ENCODE data around the gene TM2D3. TPM values are rescaled to one million over a fixed set of nuclear protein-coding genes. Genes with fewer than 3 reads are reported as not detected.

The TM2D3 gene
- total RNA-seq (2014; rRNA removed; shearing (Covaris generic); ENCODE audit: low replicate concordance) = 13.3 and 25.7 TPM in 2 replicates

DNA sequence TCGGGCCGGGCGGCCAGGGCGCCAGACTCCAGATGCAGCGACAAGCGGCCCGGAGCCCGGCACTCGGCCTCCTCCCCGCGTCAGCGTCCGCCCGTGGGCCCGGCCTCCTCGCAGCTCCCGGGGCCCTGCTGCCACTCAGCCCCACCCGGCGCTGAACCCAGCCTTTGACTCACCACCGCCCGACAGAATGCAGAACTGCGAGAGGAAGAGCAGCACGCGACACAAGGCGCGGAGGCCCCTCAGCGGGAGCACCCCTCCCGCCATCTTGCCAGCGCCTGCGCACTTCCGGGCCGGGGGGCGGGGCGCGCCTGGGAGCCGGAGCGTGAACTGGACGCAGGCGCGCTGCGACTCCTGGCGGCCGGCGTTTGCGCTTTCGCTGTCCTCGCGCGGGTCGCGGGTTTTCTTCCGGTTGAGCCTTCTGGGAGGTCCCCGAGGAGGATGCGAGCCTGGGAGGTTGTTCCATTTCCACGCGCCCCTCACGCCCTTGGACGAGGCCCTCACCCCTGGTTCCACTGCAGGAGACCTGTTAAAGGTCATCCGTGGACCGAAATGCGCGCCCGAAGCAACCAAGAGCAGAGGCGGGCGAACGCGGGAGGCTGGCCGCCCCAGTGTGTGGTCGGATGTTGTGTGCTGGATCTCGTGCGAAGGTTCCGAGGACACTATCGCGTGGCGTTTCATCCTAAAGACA is at the start of gene TM2D3:
Gene TM2D3 (minus strand): TSS at position 284 of the 688 bp plus-strand sequence. CDS start 20 bp downstream, at position 264.
- in situ Hi-C loops (cut with HindIII; ENCODE audit: low pct_unique_long_range_greater_than_20kb, low sequenced_read_pairs) = no loop called here
- DNase-seq (ENCODE audit: low read depth) = peak; percentile 92

- in situ Hi-C loops (cut with HindIII; ENCODE audit: low pct_unique_long_range_greater_than_20kb, low sequenced_read_pairs) = no loop called here
- no peak for DNase-seq (ENCODE audit: low read depth)
These were observed 46.1 kb upstream of the TM2D3 start for GRCh38 chr15:101698314-101698713.

- in situ Hi-C loops (cut with HindIII; ENCODE audit: low pct_unique_long_range_greater_than_20kb, low sequenced_read_pairs) = no loop called here
- no peak for DNase-seq (ENCODE audit: low read depth)
These were observed 45.3 kb upstream of the TM2D3 start for GRCh38 chr15:101697488-101697887.

DNA sequence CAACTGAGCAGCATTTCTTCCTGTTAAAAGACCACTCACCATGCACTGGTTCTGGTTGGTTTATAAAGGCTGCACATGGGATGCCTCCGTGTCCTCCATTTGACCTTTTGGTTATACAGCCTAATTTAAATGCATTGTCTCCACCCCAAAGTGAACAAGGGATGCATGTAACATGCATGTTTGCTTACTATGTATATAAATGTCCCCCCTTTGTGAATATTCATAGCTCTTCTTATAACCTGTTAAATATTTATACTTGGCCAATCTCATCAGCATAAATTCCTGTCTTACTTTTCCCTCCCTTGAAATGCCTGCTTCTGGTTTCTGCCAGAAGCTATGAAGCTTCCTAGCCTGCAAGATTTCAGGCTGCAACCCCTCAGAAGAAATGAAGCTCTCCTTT is 44.6 kb upstream of the TM2D3 start:
- in situ Hi-C loops (cut with HindIII; ENCODE audit: low pct_unique_long_range_greater_than_20kb, low sequenced_read_pairs) = no loop called here
- DNase-seq (ENCODE audit: low read depth) = no peak

- DNase-seq (ENCODE audit: low read depth) = no peak
- in situ Hi-C loops (cut with HindIII; ENCODE audit: low pct_unique_long_range_greater_than_20kb, low sequenced_read_pairs) = no loop called here
These were observed 42.1 kb upstream of the TM2D3 start for GRCh38 chr15:101694261-101694660.

DNA sequence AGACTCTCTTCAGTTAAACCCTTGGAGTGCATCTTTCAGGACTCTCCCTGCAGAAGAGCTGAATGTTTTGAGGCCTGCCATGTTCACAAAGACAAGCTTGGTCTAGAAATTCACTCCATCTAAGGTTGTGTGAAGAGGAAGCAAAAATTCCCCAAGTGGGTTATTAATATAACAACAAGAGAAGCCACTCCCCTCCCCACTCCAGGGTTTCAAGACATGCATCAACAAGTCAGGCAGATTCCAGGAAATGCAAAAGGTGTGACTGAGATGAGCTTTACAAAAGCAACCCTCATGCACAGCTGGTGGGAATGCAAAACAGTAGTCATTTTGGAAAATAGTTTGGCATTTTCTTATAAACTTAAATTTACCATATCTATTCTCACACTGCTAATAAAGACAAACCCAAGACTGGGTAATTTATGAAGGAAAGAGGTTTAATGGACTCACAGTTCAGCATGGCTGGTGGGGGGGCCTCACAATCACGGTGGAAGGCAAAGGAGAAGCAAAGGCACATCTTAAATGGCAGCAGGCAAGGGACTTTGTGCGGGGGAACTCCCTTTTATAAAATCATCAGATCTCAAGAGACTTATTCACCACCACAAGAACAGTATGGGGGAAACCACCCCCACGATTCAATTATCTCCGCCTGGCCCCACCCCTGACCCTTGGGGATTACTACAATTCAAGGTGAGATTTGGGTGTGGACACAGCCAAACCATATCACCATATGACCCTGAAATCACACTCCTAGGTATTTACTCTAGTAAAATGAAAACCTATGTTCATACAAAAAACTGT is 40.8 kb upstream of the TM2D3 start:
- in situ Hi-C loops (cut with HindIII; ENCODE audit: low pct_unique_long_range_greater_than_20kb, low sequenced_read_pairs) = no loop called here
- DNase-seq (ENCODE audit: low read depth) = no peak

DNA sequence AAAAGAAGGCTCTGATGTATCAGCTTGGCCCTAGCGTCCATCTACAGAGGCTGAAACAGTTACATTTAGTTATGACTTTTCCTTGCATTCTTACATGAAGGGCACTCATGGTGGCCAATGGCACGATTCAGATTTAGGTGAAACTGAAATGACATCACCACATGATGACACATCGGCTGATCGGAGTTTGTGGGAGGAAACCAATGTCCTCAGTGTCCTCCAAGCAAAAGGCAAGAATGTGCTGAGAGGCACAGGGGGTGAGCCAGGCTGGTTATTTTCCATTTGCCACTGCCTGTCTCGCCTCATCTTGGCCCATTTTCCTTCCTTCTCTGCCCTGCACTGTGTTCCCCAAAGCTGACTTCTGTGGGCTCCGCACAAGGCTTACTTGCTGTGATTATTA is 37.7 kb upstream of the TM2D3 start:
- in situ Hi-C loops (cut with HindIII; ENCODE audit: low pct_unique_long_range_greater_than_20kb, low sequenced_read_pairs) = no loop called here
- no peak for DNase-seq (ENCODE audit: low read depth)

DNA sequence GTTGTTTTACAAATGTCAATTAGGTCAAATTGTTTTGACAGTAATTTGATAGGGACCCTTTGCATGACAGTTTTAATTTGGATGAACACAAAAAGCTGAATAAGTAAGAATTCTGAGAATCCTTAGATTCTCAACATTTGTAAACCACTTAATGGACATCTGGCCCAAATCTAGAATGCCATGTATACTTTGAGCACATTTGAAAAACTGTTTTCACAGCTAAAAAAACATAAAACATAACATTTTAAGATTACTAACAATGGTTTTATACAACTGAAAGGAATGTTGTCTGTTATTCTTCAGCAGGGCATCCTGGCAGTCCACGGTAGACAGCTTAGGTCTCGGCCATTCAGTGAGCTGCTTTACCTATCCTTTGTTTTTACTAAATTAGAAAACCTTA is 34.5 kb upstream of the TM2D3 start:
- in situ Hi-C loops (cut with HindIII; ENCODE audit: low pct_unique_long_range_greater_than_20kb, low sequenced_read_pairs) = no loop called here

DNA sequence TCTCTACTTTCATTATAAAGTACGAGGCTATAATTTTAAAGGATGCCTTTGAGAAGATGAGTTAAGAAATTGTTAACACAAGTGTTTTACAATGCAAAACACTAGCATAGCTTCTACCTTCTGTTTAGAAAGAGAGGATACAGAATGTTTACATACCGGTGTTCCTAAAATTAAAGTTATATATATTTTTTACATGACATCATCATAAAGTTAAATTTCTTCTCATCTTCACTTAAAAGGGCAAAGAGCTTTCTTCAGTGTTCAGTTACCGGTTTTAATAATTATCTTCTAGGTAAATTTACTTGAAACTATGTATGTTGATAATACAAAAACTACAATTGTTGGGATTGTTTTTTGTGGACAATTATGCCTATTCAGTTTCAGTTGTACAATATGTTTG is 32.7 kb upstream of the TM2D3 start:
- no peak for DNase-seq (ENCODE audit: low read depth)
- in situ Hi-C loops (cut with HindIII; ENCODE audit: low pct_unique_long_range_greater_than_20kb, low sequenced_read_pairs) = no loop called here

More for the DNA sequence above, 34.5 kb upstream of the TM2D3 start:
- no peak for DNase-seq (ENCODE audit: low read depth)

GRCh38 chr15:101684384-101684783 is 32.2 kb upstream of the TM2D3 start:
- in situ Hi-C loops (cut with HindIII; ENCODE audit: low pct_unique_long_range_greater_than_20kb, low sequenced_read_pairs) = no loop called here
- DNase-seq (ENCODE audit: low read depth) = peak; percentile 34

DNA sequence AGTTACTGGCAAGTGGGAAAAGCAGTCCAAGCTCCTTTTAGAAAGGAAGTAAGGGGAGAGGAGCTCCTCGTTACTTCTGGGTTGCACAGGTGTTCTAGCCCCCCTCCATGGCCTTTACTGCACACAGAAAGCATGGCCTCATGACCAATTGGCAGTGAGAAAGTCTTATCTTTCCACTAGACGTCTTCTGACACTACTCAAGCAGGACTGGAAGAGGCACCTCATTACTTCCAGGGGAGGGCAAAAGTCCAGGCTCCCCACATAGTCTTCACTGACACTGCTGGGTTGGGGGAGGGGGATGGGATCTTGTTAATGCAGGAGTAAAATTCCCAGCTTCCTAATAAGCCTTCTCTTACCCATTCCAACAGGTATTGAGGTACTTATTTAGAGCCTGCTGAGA is 27.6 kb upstream of the TM2D3 start:
- in situ Hi-C loops (cut with HindIII; ENCODE audit: low pct_unique_long_range_greater_than_20kb, low sequenced_read_pairs) = no loop called here
- DNase-seq (ENCODE audit: low read depth) = no peak

DNA sequence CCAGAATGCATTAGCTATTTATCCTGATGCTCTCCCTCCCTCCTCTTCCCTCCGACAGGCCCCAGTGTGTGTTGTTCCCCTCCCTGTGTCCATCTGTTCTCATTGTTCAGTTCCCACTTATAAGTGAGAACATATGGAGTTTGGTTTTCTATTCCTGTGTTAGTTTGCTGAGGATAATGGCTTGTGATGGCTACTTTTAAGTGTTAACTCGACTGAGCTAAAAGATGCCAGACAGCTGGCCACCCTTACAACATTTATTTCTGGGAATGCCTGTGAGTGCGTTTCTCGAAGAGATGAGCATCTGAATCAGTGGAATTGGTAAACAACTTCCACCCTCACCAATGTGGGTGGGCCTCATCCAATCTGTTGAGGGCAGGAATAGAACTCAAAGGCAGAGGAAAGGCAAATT is 24.7 kb upstream of the TM2D3 start:
- no peak for DNase-seq (ENCODE audit: low read depth)
- in situ Hi-C loops (cut with HindIII; ENCODE audit: low pct_unique_long_range_greater_than_20kb, low sequenced_read_pairs) = no loop called here

- in situ Hi-C loops (cut with HindIII; ENCODE audit: low pct_unique_long_range_greater_than_20kb, low sequenced_read_pairs) = no loop called here
- DNase-seq (ENCODE audit: low read depth) = peak; percentile 66
These were observed 23.8 kb upstream of the TM2D3 start for GRCh38 chr15:101675796-101676582.

- in situ Hi-C loops (cut with HindIII; ENCODE audit: low pct_unique_long_range_greater_than_20kb, low sequenced_read_pairs) = no loop called here
- no peak for DNase-seq (ENCODE audit: low read depth)
These were observed 22.8 kb upstream of the TM2D3 start for GRCh38 chr15:101675015-101675414.

DNA sequence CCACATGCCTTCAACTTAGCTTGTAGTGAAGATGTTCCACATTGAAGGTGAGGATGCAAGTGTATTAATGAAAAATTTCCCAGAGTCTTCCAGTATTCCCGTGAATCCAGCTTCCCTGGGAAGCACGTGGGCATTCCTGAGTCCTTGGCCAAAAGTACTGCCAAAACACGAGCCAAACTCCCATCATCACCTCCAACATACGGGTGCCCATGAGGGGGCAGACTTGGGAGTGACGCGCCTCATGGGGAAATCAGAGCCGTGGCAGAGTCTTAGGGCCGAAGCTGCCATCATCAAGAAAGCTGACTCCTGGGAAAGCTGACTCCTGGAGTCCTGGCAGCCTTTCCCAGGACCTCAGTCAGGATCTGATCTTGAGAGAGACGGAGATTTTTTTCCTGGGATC is 20.1 kb upstream of the TM2D3 start:
- no peak for DNase-seq (ENCODE audit: low read depth)
- in situ Hi-C loops (cut with HindIII; ENCODE audit: low pct_unique_long_range_greater_than_20kb, low sequenced_read_pairs) = no loop called here

DNA sequence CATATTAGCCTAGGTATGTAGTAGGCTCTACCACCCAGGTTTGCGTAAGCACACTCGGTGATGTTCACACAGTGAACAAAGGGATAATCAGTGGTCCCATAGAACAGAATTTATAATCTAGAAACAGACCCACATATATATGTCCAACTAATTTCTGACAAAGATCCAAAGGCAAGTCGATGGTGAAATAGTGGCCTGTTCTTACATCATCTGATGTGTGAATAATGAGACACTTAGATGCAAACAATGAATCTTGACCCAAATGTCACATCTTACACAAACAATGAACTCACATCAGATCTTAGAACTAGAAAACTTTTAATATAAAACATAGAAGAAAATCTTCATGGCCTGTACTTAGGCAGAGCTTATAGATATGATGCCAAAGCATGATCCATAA is 17.6 kb upstream of the TM2D3 start:
- no peak for DNase-seq (ENCODE audit: low read depth)
- in situ Hi-C loops (cut with HindIII; ENCODE audit: low pct_unique_long_range_greater_than_20kb, low sequenced_read_pairs) = no loop called here

DNA sequence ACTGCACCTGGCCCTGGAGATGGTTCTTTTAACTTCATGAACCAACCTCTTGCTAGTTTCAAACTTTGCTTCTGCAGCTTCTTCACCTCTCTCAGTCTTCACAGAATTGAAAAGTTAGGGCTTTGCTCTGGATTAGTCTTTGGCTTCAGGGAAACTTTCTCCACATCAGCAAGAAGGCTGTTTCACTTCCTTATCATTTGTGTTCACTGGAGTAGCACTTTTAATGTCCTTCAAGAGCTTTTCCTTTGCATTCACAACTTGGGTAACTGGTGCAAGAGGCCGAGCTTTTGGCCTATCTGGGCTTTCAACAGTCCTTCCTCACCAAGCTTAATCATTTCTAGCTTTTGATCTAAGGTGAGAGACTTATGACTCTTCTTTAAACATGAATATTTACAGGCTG is 15.7 kb upstream of the TM2D3 start:
- in situ Hi-C loops (cut with HindIII; ENCODE audit: low pct_unique_long_range_greater_than_20kb, low sequenced_read_pairs) = no loop called here
- DNase-seq (ENCODE audit: low read depth) = no peak

- in situ Hi-C loops (cut with HindIII; ENCODE audit: low pct_unique_long_range_greater_than_20kb, low sequenced_read_pairs) = no loop called here
- DNase-seq (ENCODE audit: low read depth) = no peak
These were observed 12.2 kb upstream of the TM2D3 start for GRCh38 chr15:101664303-101664913.

DNA sequence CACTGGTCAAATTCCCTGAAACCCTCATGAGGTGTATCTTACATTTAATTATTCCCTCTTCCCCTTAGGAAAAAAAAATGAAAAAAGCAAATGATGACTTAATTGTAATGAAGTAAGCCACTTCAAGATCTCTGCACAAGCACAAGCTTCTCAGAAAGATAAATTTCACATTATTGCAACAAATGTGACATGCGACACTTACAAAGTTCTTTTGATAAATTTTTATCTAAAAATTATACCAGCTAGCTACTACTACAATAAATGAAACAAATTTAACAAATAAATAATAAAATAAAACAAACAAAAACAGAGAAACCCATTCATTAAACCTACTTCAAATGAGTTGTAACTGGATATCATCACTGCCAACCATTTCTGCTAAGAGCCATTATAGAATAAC is 10.0 kb upstream of the TM2D3 start:
- no peak for DNase-seq (ENCODE audit: low read depth)
- in situ Hi-C loops (cut with HindIII; ENCODE audit: low pct_unique_long_range_greater_than_20kb, low sequenced_read_pairs) = no loop called here

Data from Caki2 (cell line).